Neural progenitor cell (in vitro differentiated cells): ENCODE measurements around the gene ATG13. TPM values are rescaled to one million over a fixed set of nuclear protein-coding genes. Genes with fewer than 3 reads are reported as not detected.
A peak's percentile ranks its signal among the peaks of the same experiment; 100 is the strongest.

Experiments used
- DNase-seq: peaks from one replicate; pipeline ENCODE4 v3.0.0-alpha.2; 2016; ENCODE audit warnings: low spot score
- H2AFZ ChIP-seq: fragments of 200-600 bp; sonication (generic); replicated peaks from 2 replicates; pipeline ENCODE4 v1.6.1; 2016; ENCODE audit warnings: antibody characterized with exemption
- H3F3A ChIP-seq: fragments of 200-600 bp; sonication (generic); 2 replicates; pipeline ENCODE4 v1.6.1; 2016; ENCODE audit warnings: antibody characterized with exemption, low read depth
- H3K27ac ChIP-seq: fragments of 200-600 bp; sonication (generic); 2 replicates; pipeline ENCODE4 v1.5.1; 2016; ENCODE audit warnings: mild to moderate bottlenecking
- H3K27me3 ChIP-seq: fragments of 200-600 bp; sonication (generic); 2 replicates; pipeline ENCODE4 v1.6.1; 2016; ENCODE audit warnings: mild to moderate bottlenecking, moderate library complexity
- H3K36me3 ChIP-seq: fragments of 200-600 bp; sonication (generic); 2 replicates; pipeline ENCODE4 v1.5.1; 2016
- H3K4me1 ChIP-seq: fragments of 200-600 bp; sonication (generic); 2 replicates; pipeline ENCODE4 v1.6.1; 2016; ENCODE audit warnings: mixed run types
- H3K4me2 ChIP-seq: fragments of 200-600 bp; sonication (generic); 2 replicates; pipeline ENCODE4 v1.6.1; 2016
- H3K4me3 ChIP-seq: fragments of 200-600 bp; sonication (generic); 2 replicates; pipeline ENCODE4 v1.5.1; 2016
- H3K79me2 ChIP-seq: fragments of 200-600 bp; sonication (generic); 2 replicates; pipeline ENCODE4 v1.6.1; 2016; ENCODE audit warnings: low read depth
- H3K9ac ChIP-seq: fragments of 200-600 bp; sonication (generic); 2 replicates; pipeline ENCODE4 v1.6.1; 2016
- H3K9me3 ChIP-seq: fragments of 200-600 bp; sonication (generic); 2 replicates; pipeline ENCODE4 v1.5.1; 2016; ENCODE audit warnings: low read depth
- H4K20me1 ChIP-seq: fragments of 200-600 bp; sonication (generic); 2 replicates; pipeline ENCODE4 v1.6.1; 2016; ENCODE audit warnings: low read depth
- H3K27ac Mint-ChIP-seq: 3 replicates; pipeline ENCODE4 v1.8.0; 2021; ENCODE audit warnings: mixed read lengths
- H3K27me3 Mint-ChIP-seq: 2 replicates; pipeline ENCODE4 v1.8.0; 2022; ENCODE audit warnings: low read depth, mild to moderate bottlenecking, inconsistent platforms, moderate library complexity, mixed read lengths; ENCODE audit not compliant: insufficient read depth
- H3K36me3 Mint-ChIP-seq: 3 replicates; pipeline ENCODE4 v1.8.0; 2021; ENCODE audit warnings: mixed read lengths
- H3K4me1 Mint-ChIP-seq: 3 replicates; pipeline ENCODE4 v1.8.0; 2021; ENCODE audit warnings: mixed read lengths
- H3K4me3 Mint-ChIP-seq: 3 replicates; pipeline ENCODE4 v1.8.0; 2021; ENCODE audit warnings: mild to moderate bottlenecking, moderate library complexity, mixed read lengths
- H3K9me3 Mint-ChIP-seq: 3 replicates; pipeline ENCODE4 v1.8.0; 2020; ENCODE audit warnings: mixed read lengths
- EZH2 ChIP-seq: fragments of 200-600 bp; sonication (generic); IDR thresholded peaks from 2 replicates; pipeline ENCODE4 v1.6.1; 2017; ENCODE audit warnings: antibody characterized with exemption, mild to moderate bottlenecking, moderate library complexity
- EZH2phosphoT487 ChIP-seq: fragments of 200-600 bp; sonication (generic); IDR thresholded peaks from 2 replicates; pipeline ENCODE4 v1.6.1; 2017; ENCODE audit warnings: antibody characterized with exemption
- total RNA-seq: library from RNA; depleted of rRNA; stranded (reverse); fragments of >200 nt; gene quantifications from 2 replicates; pipeline ENCODE4 v1.2.3, GENCODE V29; 2015; ENCODE audit warnings: low replicate concordance
- TF ChIP-seq, protein P1 (sequence below): fragments of 200-600 bp; sonication (generic); IDR thresholded peaks from 2 replicates; pipeline ENCODE4 v1.5.1; 2017; ENCODE audit warnings: antibody characterized with exemption, mild to moderate bottlenecking

Gene ATG13
- total RNA-seq, 1 donor from 2014 or later = 75.4 TPM

DNA sequence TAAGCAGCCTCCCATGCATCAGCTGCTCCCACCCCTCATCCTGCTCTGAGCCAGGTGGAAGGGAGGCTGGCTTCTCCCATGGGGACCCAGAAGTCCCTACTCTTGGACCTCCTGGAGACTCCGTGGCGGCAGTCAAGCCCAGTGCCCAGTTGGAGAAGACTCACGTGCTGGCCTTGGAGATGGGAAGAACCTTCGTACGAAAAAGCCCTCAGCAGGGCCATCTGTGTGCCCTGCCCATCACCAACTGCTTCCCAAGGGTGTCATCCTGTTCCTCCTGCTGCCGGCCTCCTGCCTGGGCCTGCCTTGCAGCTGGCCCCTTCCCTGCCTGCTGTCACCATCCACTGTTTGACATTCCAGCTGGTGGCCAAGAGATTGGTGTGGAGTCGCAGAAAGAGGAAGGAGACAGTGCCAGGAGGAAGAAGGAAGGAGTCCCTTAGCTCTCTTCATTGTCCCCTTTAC is 55.1 kb downstream of the ATG13 start:
- no peak overlapping the region for H3K9ac ChIP-seq
- peaks cover 7% of the 10 kb centered on the region for H3K4me1 Mint-ChIP-seq
- no peak for TF ChIP-seq EZH2phosphoT487
- no peak for TF ChIP-seq EZH2
- TF ChIP-seq, protein P1, sequence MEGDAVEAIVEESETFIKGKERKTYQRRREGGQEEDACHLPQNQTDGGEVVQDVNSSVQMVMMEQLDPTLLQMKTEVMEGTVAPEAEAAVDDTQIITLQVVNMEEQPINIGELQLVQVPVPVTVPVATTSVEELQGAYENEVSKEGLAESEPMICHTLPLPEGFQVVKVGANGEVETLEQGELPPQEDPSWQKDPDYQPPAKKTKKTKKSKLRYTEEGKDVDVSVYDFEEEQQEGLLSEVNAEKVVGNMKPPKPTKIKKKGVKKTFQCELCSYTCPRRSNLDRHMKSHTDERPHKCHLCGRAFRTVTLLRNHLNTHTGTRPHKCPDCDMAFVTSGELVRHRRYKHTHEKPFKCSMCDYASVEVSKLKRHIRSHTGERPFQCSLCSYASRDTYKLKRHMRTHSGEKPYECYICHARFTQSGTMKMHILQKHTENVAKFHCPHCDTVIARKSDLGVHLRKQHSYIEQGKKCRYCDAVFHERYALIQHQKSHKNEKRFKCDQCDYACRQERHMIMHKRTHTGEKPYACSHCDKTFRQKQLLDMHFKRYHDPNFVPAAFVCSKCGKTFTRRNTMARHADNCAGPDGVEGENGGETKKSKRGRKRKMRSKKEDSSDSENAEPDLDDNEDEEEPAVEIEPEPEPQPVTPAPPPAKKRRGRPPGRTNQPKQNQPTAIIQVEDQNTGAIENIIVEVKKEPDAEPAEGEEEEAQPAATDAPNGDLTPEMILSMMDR = no peak
- H3K4me3 ChIP-seq = no peak overlapping the region
- peaks cover 8% of the 10 kb centered on the region for H3K4me1 ChIP-seq
- H4K20me1 ChIP-seq = no peaks in the 10 kb centered on the region
- H3K9me3 Mint-ChIP-seq = no peaks in the 10 kb centered on the region
- no peak overlapping the region for H3K27ac Mint-ChIP-seq
- no peak for DNase-seq
- no peak overlapping the region for H3K27ac ChIP-seq
- H3K79me2 ChIP-seq = no peaks in the 10 kb centered on the region
- H2AFZ ChIP-seq = no peak overlapping the region
- no peaks in the 10 kb centered on the region for H3K36me3 ChIP-seq
- peaks cover 8% of the 10 kb centered on the region for H3F3A ChIP-seq
- no peaks in the 10 kb centered on the region for H3K9me3 ChIP-seq
- H3K27me3 ChIP-seq = no peaks in the 10 kb centered on the region
- H3K4me3 Mint-ChIP-seq = no peak overlapping the region
- peaks cover 2% of the 10 kb centered on the region for H3K27me3 Mint-ChIP-seq
- no peak overlapping the region for H3K4me2 ChIP-seq
- H3K36me3 Mint-ChIP-seq = peaks cover 22% of the 10 kb centered on the region

DNA sequence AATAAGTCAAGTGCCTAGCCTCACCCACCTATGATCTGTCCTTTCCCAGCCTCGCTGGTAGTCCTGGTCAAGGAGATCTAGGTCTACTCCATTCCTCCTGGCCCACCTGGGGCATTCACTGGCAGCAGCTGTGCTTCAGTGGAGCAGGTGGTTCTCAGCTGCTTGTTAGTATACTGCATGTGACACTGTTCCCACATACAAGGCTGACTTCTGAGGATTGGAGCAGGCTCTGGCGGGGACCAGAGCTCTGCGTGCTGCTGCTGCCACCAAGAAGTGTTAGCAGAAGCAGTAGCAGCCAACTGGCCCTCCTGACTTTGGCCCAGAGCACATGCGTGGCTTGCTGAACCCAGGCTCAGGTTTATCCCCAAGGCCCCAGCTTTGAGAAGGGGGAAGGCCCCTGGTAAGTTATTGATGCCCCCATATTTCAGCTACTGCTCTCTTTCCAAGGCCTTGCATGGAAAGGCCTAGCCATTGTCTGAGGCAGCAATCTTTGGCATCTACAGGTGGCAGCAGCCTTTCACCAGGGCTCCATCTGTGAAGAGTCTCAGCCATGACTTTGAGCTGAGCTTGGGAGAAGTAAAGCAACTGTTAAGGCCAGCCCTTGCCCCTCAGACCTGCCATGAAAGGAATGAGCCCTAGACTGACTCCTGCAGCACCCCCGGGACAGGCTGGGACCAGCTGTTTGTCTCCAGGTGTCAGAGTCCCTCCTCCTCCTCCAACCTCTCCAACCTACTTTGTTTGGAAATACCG is 56.5 kb downstream of the ATG13 start:
- Histone ChIP-seq H3K4me2 (no peak overlapping the region), H3K4me1 (peaks cover 8% of the 10 kb centered on the region), H3K27ac (peak overlapping the region; percentile 42), H4K20me1 (no peaks in the 10 kb centered on the region), H3K79me2 (no peaks in the 10 kb centered on the region), H3K4me3 (no peak overlapping the region), H2AFZ (no peak overlapping the region), H3K36me3 (no peaks in the 10 kb centered on the region), H3K27me3 (no peaks in the 10 kb centered on the region), H3K9ac (no peak overlapping the region), H3F3A (peaks cover 8% of the 10 kb centered on the region), H3K9me3 (no peaks in the 10 kb centered on the region)
- Mint-ChIP-seq H3K27ac (no peak overlapping the region), H3K36me3 (peaks cover 22% of the 10 kb centered on the region), H3K4me3 (no peak overlapping the region), H3K27me3 (peaks cover 4% of the 10 kb centered on the region), H3K9me3 (no peaks in the 10 kb centered on the region), H3K4me1 (peaks cover 7% of the 10 kb centered on the region)
- TF ChIP-seq, protein P1 = no peak
- TF ChIP-seq EZH2phosphoT487 (no peak), EZH2 (no peak)
- DNase-seq = no peak

DNA sequence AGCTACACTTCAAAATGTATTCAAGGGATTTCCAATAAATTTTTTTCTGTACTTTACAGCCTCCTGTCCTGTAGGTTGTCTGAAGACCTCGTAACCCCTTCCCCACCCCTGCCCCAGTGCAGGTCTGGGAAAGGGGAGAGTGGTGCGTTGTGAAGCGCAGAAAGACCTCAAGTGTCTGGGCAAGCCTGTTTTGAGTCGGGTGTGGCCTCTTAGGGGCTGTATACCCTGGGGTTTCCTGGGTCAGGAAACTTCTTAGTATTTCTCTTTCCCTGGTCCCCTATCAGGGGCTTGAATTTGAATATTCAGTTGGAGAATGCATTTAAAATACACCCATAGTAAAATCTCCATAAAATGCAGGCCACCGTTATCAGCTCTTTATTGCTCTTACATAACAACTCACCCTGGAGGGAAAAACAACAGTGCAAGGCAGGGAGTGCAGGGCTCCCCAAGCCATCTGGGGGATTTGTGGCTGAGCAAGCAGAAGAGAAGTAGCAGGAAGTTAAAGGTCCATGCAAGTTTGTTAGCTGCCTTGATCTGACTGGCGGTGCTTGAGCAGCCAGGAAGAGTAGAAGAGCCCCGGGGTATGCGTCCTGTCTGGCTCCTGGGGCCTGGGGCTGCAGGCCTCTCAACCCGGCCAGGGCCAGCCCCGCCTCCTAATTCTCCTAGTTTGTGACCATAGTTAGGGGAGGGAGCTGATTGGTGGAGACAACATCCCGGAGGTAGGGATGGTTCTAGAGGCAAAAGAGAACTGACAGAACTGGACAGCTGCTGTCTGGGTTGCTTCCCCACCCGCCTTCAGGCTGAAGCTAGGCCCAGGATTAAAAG is 57.3 kb downstream of the ATG13 start:
- Histone ChIP-seq H3K9me3 (no peaks in the 10 kb centered on the region), H3K4me1 (peaks cover 8% of the 10 kb centered on the region), H3K27me3 (no peaks in the 10 kb centered on the region), H3K36me3 (no peaks in the 10 kb centered on the region), H3K4me2 (no peak overlapping the region), H4K20me1 (no peaks in the 10 kb centered on the region), H3K4me3 (no peak overlapping the region), H2AFZ (no peak overlapping the region), H3F3A (peaks cover 8% of the 10 kb centered on the region), H3K79me2 (no peaks in the 10 kb centered on the region), H3K27ac (peak overlapping the region; percentile 42), H3K9ac (no peak overlapping the region)
- Mint-ChIP-seq H3K4me1 (peaks cover 7% of the 10 kb centered on the region), H3K4me3 (no peak overlapping the region), H3K27me3 (peaks cover 4% of the 10 kb centered on the region), H3K9me3 (no peaks in the 10 kb centered on the region), H3K27ac (peak overlapping the region; percentile 42), H3K36me3 (peaks cover 16% of the 10 kb centered on the region)
- DNase-seq = peak; percentile 77
- no peak for TF ChIP-seq EZH2phosphoT487
- no peak for TF ChIP-seq EZH2
- TF ChIP-seq, protein P1 = no peak
